Heart right ventricle (tissue), 16 donors: ENCODE data around the gene SYNPO2L. TPM values are rescaled to one million over a fixed set of nuclear protein-coding genes. Genes with fewer than 3 reads are reported as not detected.
A peak's percentile ranks its signal among the peaks of the same experiment; 100 is the strongest.

Experiments
- ATAC-seq, 8 donors: fragments of 200-7000 bp; cut with Tn5 transposase; one replicate each; pipeline ENCODE4 v1.9.1; 2020; ENCODE audit warnings: mild to moderate bottlenecking in 8 of 8, moderate library complexity in 8 of 8, moderate number of reproducible peaks in 1 of 8
- DNase-seq, 2 donors: peaks; one replicate each; pipeline ENCODE4 v3.0.0-alpha.2; 2020
- H3K27ac ChIP-seq, 10 donors: fragments of 200-600 bp; sonication (generic) in 2 of 10; one replicate each; pipeline versions ENCODE4 v1.5.0 to v1.8.0; 2020 to 2022; ENCODE audit warnings: mild to moderate bottlenecking in 3 of 10
- H3K27me3 ChIP-seq, 7 donors: fragments of 200-600 bp; one replicate each; pipeline ENCODE4 v1.8.0; 2021 to 2022; ENCODE audit warnings: mild to moderate bottlenecking in 2 of 7
- H3K36me3 ChIP-seq, 9 donors: fragments of 200-600 bp; sonication (generic) in 1 of 9; one replicate each; pipeline versions ENCODE4 v1.5.0 to v1.8.0; 2020 to 2022; ENCODE audit warnings: mild to moderate bottlenecking in 2 of 9
- H3K4me1 ChIP-seq, 9 donors: fragments of 200-600 bp; sonication (generic) in 1 of 9; one replicate each; pipeline versions ENCODE4 v1.5.0 to v1.8.0; 2020 to 2022; ENCODE audit warnings: mild to moderate bottlenecking in 4 of 9
- H3K4me3 ChIP-seq, 10 donors: fragments of 200-600 bp; sonication (generic) in 2 of 10; one replicate each; pipeline versions ENCODE4 v1.5.0 to v1.8.0; 2020 to 2022; ENCODE audit warnings: mild to moderate bottlenecking in 7 of 10, moderate library complexity in 2 of 10
- H3K9me3 ChIP-seq, 11 donors: fragments of 200-600 bp in 10 of 11; sonication (generic) in 2 of 11; one replicate each; pipeline versions ENCODE4 v1.5.0 to v1.8.0; 2013 to 2022; ENCODE audit warnings: mild to moderate bottlenecking in 2 of 11, control low read depth in 1 of 11, moderate library complexity in 1 of 11
- CTCF ChIP-seq, 9 donors: fragments of 200-600 bp; sonication (generic) in 2 of 9; IDR thresholded peaks; one replicate each; pipeline versions ENCODE4 v1.5.0 to v1.8.0; 2021 to 2022; ENCODE audit warnings: antibody characterized with exemption in 9 of 9, mild to moderate bottlenecking in 5 of 9, moderate library complexity in 1 of 9
- WGBS, 2 donors: extraction: QIAGEN DNeasy Blood & Tissue Kit; methylation state at CpG; one replicate each; pipeline ENCODE4 v1.1.7; 2013; ENCODE audit warnings: inconsistent platforms in 1 of 2; 5-methylcytosine and 5-hydroxymethylcytosine counted together
- intact Hi-C, 10 donors: fragments of 100-400 bp; cut with DNase I; formaldehyde crosslinking; loops; one replicate each; pipeline versions ENCODE4 v1.11.1 to v1.14.2; 2022
- polyA plus RNA-seq, 2 donors: library from polyadenylated mRNA; stranded (reverse); fragments of 200-250 nt; gene quantifications; one replicate each; pipeline ENCODE4 v1.2.3, GENCODE V29; 2013
- total RNA-seq, 10 donors: library from RNA; stranded (reverse); fragmentation: NEBNext Ultra II Directional in 3 of 10; extraction: Animal tissue kit (Norgen Biotek cat#: 25700) in 3 of 10; gene quantifications; one replicate each; pipeline versions ENCODE4 v1.2.1 to v1.2.4, GENCODE V29; 2021 to 2023
- donor health status: Arrhythmogenic right ventricular cardiomyopathy.
- donor health status: ischemic (EF 13 %, LVEDD 7.1; RV severe dilation, severe dysfunction).
- donor health status: healthy with polysubstance abuse.
- donor health status: DM: no; HTN: yes; CAD: no.
- donor health status: DM: no; HTN: no; CAD: no.
- donor health status: ischemic (EF 25% LVEDD 6.9; RV normal size, moderate dysfunction).
- donor health status: ischemic (EF 25% LVEDD 5.7; RV mildly dilated, moderate dysfunction).
- donor health status: healthy.
- donor health status: DM: yes; HTN: yes; CAD: no.
- donor health status: Ischemic cardiomyopathy.
- donor health status: ischemic (EF 35%, LVEDD 5.7; RV mildly dilated, moderate dysfunction).
- donor health status: nonischemic (EF 11% LVEDD 7.7; RV severe dilation, severe dysfunction).
- donor health status: DM: yes; HTN: yes; CAD: no.
- donor health status: PGD.
- donor health status: ischemic (EF 29% LVEDD 5.4; RV normal size, mild dysfunction).
- donor health status: nonischemic (EF 23%, LVEDD 6.1; RV moderate dilation, normal function).

SYNPO2L gene
- total and polyA plus RNA-seq, 12 donors, result 61.6 to 833 (median 381) TPM

- ATAC-seq (peak in 4 of 8 donors; percentile 4 to 19 (median 12)), DNase-seq (no peak)
- Histone ChIP-seq H3K27me3 (no peaks in the 10 kb centered on the region), H3K4me3 (peak overlapping the region in 9 of 10 donors; percentile 32 to 59 (median 53)), H3K9me3 (no peaks in the 10 kb centered on the region), H3K36me3 (peaks cover 0 to 4% (median 0%) of the 10 kb centered on the region in 9 donors), H3K27ac (peak overlapping the region in 8 of 10 donors; percentile 84 to 97 (median 91)), H3K4me1 (peaks cover 4 to 54% (median 18%) of the 10 kb centered on the region in 9 donors)
- intact Hi-C loops, result loop anchor here in 2 of 10 donors (5.0 to 10.0 kb wide), 3 partner anchors 61 to 89 kb away; partner anchors contain the start of gene SEC24C (in 1 of the 2)
- 22 to 46% methylated on average over 3 of the region's 3 CpGs for WGBS, 2 donors
- TF ChIP-seq CTCF (IDR thresholded peaks at IDR 0.05), result peak in 4 of 9 donors; percentile 14 to 51 (median 44)
Measured at GRCh38 chr10:73653701-73654100, 2.1 kb downstream of the SYNPO2L start.

- H3K4me1 ChIP-seq, result peaks cover 5 to 59% (median 21%) of the 10 kb centered on the region in 9 donors
Measured at GRCh38 chr10:73653195-73653594, 2.6 kb downstream of the SYNPO2L start.

GRCh38 chr10:73650537-73651331, 5.1 kb downstream of the SYNPO2L start:
- ATAC-seq (peak; percentile 42 to 75 (median 62)), DNase-seq (peak; percentile 58 to 81)
- Histone ChIP-seq H3K4me1 (peaks cover 9 to 64% (median 32%) of the 10 kb centered on the region in 9 donors), H3K27ac (peak overlapping the region; percentile 64 to 97 (median 88)), H3K9me3 (no peaks in the 10 kb centered on the region), H3K36me3 (peaks cover 0 to 4% (median 0%) of the 10 kb centered on the region in 9 donors), H3K27me3 (no peaks in the 10 kb centered on the region), H3K4me3 (peak overlapping the region in 7 of 10 donors; percentile 14 to 87 (median 29))
- 39 to 43% methylated on average over 5 of the region's 5 CpGs for WGBS, 2 donors
- intact Hi-C loops, result loop anchor here in 2 of 10 donors (5.0 to 10.0 kb wide), 3 partner anchors 64 to 92 kb away; partner anchors contain the start of gene SEC24C (in 1 of the 2)
- TF ChIP-seq CTCF (IDR thresholded peaks at IDR 0.05), result no peak

More at GRCh38 chr10:73653195-73653594, 2.6 kb downstream of the SYNPO2L start:
- no peak for TF ChIP-seq CTCF (IDR thresholded peaks at IDR 0.05)
- Histone ChIP-seq H3K9me3 (no peaks in the 10 kb centered on the region), H3K4me3 (peak overlapping the region in 5 of 10 donors; percentile 8 to 58 (median 24)), H3K27ac (peak overlapping the region in 7 of 10 donors; percentile 20 to 97 (median 92)), H3K27me3 (no peaks in the 10 kb centered on the region), H3K36me3 (peaks cover 0 to 4% (median 0%) of the 10 kb centered on the region in 9 donors)
- intact Hi-C loops, result loop anchor here in 2 of 10 donors (5.0 to 10.0 kb wide), 3 partner anchors 62 to 89 kb away; partner anchors contain the start of gene SEC24C (in 1 of the 2)
- WGBS, 2 donors, result 46 to 52% methylated on average over 11 of the region's 11 CpGs
- DNase-seq (no peak), ATAC-seq (no peak)

GRCh38 chr10:73649876-73650536, 5.8 kb downstream of the SYNPO2L start:
- H3K4me3 ChIP-seq, result peak overlapping the region; percentile 12 to 87 (median 61)
- TF ChIP-seq CTCF (IDR thresholded peaks at IDR 0.05), result no peak
- H3K4me1 ChIP-seq, result peaks cover 9 to 64% (median 32%) of the 10 kb centered on the region in 9 donors
- intact Hi-C loops, result loop anchor here in 4 of 10 donors (5.0 to 10.0 kb wide), 3 partner anchors 65 to 92 kb away; partner anchors contain the start of gene SEC24C (in 1 of the 4)
- DNase-seq (no peak), ATAC-seq (peak in 4 of 8 donors; percentile 10 to 56 (median 40))
- no peaks in the 10 kb centered on the region for H3K27me3 ChIP-seq
- H3K27ac ChIP-seq, result peak overlapping the region; percentile 64 to 97 (median 88)
- H3K36me3 ChIP-seq, result peaks cover 0 to 4% (median 0%) of the 10 kb centered on the region in 9 donors
- WGBS, 2 donors, result 62 to 67% methylated on average over 6 of the region's 6 CpGs
- H3K9me3 ChIP-seq, result no peaks in the 10 kb centered on the region
